Hepatocyte (in vitro differentiated cells): ENCODE measurements around the gene PRRT1B. TPM values are rescaled to one million over a fixed set of nuclear protein-coding genes. Genes with fewer than 3 reads are reported as not detected.

Source experiments
- DNase-seq: peaks from one replicate; pipeline ENCODE4 v3.0.0-alpha.2; 2016; ENCODE audit warnings: low spot score
- H2AFZ ChIP-seq: fragments of 200-600 bp; sonication (generic); 2 replicates; pipeline ENCODE4 v1.6.0; 2016; ENCODE audit warnings: antibody characterized with exemption, mild to moderate bottlenecking
- H3K27ac ChIP-seq: fragments of 200-600 bp; sonication (generic); 2 replicates; pipeline ENCODE4 v1.5.1; 2016; ENCODE audit warnings: mild to moderate bottlenecking
- H3K27me3 ChIP-seq: fragments of 200-600 bp; sonication (generic); 2 replicates; pipeline ENCODE4 v1.6.1; 2016
- H3K36me3 ChIP-seq: fragments of 200-600 bp; sonication (generic); replicated peaks from 2 replicates; pipeline ENCODE4 v1.5.1; 2016; ENCODE audit warnings: low read depth; ENCODE audit not compliant: insufficient read depth
- H3K4me1 ChIP-seq: fragments of 200-600 bp; sonication (generic); 2 replicates; pipeline ENCODE4 v1.5.1; 2016; ENCODE audit warnings: mild to moderate bottlenecking, moderate library complexity; ENCODE audit not compliant: insufficient read depth
- H3K4me2 ChIP-seq: fragments of 200-600 bp; sonication (generic); 2 replicates; pipeline ENCODE4 v1.6.0; 2016
- H3K4me3 ChIP-seq: fragments of 200-600 bp; sonication (generic); 2 replicates; pipeline ENCODE4 v1.5.1; 2016; ENCODE audit warnings: mild to moderate bottlenecking
- H3K79me2 ChIP-seq: fragments of 200-600 bp; sonication (generic); 2 replicates; pipeline ENCODE4 v1.6.0; 2017; ENCODE audit warnings: mild to moderate bottlenecking
- H3K9me2 ChIP-seq: fragments of 200-600 bp; sonication (generic); replicated peaks from 2 replicates; pipeline ENCODE4 v1.6.0; 2017; ENCODE audit warnings: mild to moderate bottlenecking; ENCODE audit not compliant: insufficient read depth
- H3K9me3 ChIP-seq: fragments of 200-600 bp; sonication (generic); 2 replicates; pipeline ENCODE4 v1.5.1; 2016; ENCODE audit warnings: low read depth, mild to moderate bottlenecking
- H4K20me1 ChIP-seq: fragments of 200-600 bp; sonication (generic); 2 replicates; pipeline ENCODE4 v1.6.0; 2016; ENCODE audit warnings: mild to moderate bottlenecking; ENCODE audit not compliant: insufficient read depth, poor library complexity, severe bottlenecking
- EZH2 ChIP-seq: fragments of 200-600 bp; sonication (generic); IDR thresholded peaks from 2 replicates; pipeline ENCODE4 v1.6.1; 2016; ENCODE audit warnings: antibody characterized with exemption, mild to moderate bottlenecking, borderline replicate concordance
- EZH2phosphoT487 ChIP-seq: fragments of 200-600 bp; sonication (generic); IDR thresholded peaks from one replicate; pipeline ENCODE4 v1.6.1; 2018; ENCODE audit warnings: antibody characterized with exemption, mild to moderate bottlenecking, low read depth, moderate library complexity; ENCODE audit not compliant: unreplicated experiment, severe bottlenecking
- WGBS: methylation state at CpG from one replicate; pipeline ENCODE4 v1.1.6; 2016; ENCODE audit warnings: low lambda C conversion rate; ENCODE audit errors: missing lambda C conversion rate; 5-methylcytosine and 5-hydroxymethylcytosine counted together
- polyA plus RNA-seq: library from polyadenylated mRNA; unstranded; fragments of >200 nt; fragmentation: Nextera tagmentation; extraction: Ambion mirVana; gene quantifications from 2 replicates; pipeline ENCODE4 v1.2.1, GENCODE V29; 2016
- total RNA-seq: library from RNA; depleted of rRNA; stranded (reverse); fragments of >200 nt; gene quantifications from 2 replicates; pipeline ENCODE4 v1.2.3, GENCODE V29; 2014
- TF ChIP-seq, protein P1 (sequence below): fragments of 200-600 bp; sonication (generic); IDR thresholded peaks from 2 replicates; pipeline ENCODE4 v1.5.1; 2016; ENCODE audit warnings: antibody characterized with exemption, mild to moderate bottlenecking; ENCODE audit not compliant: poor library complexity

Gene PRRT1B
- total and polyA plus RNA-seq, 2 experiments from 2014 or later, result 0.17 to 1.4 TPM

DNA sequence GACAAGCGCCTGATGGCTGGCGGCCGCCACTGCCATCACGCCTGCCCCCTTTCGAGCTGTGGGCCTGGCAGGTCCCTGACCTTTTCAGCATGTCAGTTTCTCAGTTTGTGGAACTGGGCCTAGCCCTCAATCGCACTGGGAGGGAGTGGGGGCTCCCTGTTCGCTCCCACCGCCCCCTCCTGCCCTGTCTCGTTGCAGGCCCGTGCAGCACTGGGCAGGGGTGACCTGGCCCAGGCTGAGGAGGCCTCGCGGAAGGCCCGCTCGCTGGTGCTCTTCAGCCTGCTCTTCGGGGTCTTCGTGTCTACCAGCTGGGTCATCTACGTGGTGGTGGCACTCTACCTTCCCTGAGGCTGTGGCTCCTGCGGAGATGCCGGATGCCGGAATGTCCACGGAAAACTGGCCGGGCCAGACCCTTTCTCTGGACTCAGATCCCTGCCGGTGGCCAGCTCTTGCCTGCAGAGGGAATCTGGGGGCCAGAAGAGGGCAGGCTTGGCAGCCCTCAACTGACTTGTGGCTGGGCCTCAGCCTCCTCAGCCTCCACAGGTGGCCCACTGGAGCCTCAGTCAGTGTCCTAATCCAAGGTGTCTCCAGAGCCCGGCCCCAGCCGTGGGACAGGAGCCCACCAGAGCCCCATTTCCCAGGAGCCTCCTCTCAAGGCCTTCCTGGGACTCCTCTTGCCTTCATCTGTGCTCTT is 12.7 kb downstream of the PRRT1B start:
- Histone ChIP-seq H3K36me3 (no peaks in the 10 kb centered on the region), H3K79me2 (no peaks in the 10 kb centered on the region), H3K9me3 (no peaks in the 10 kb centered on the region), H3K27me3 (peaks cover 30% of the 10 kb centered on the region), H3K27ac (no peak overlapping the region), H3K4me1 (peaks cover 4% of the 10 kb centered on the region), H2AFZ (no peak overlapping the region), H3K4me2 (no peak overlapping the region), H4K20me1 (no peaks in the 10 kb centered on the region), H3K9me2 (no peaks in the 10 kb centered on the region), H3K4me3 (no peak overlapping the region)
- no peak for DNase-seq
- 91% methylated on average over 25 of the region's 25 CpGs for WGBS
- TF ChIP-seq EZH2 (no peak), EZH2phosphoT487 (no peak)
- TF ChIP-seq, protein P1, sequence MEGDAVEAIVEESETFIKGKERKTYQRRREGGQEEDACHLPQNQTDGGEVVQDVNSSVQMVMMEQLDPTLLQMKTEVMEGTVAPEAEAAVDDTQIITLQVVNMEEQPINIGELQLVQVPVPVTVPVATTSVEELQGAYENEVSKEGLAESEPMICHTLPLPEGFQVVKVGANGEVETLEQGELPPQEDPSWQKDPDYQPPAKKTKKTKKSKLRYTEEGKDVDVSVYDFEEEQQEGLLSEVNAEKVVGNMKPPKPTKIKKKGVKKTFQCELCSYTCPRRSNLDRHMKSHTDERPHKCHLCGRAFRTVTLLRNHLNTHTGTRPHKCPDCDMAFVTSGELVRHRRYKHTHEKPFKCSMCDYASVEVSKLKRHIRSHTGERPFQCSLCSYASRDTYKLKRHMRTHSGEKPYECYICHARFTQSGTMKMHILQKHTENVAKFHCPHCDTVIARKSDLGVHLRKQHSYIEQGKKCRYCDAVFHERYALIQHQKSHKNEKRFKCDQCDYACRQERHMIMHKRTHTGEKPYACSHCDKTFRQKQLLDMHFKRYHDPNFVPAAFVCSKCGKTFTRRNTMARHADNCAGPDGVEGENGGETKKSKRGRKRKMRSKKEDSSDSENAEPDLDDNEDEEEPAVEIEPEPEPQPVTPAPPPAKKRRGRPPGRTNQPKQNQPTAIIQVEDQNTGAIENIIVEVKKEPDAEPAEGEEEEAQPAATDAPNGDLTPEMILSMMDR, result no peak

DNA sequence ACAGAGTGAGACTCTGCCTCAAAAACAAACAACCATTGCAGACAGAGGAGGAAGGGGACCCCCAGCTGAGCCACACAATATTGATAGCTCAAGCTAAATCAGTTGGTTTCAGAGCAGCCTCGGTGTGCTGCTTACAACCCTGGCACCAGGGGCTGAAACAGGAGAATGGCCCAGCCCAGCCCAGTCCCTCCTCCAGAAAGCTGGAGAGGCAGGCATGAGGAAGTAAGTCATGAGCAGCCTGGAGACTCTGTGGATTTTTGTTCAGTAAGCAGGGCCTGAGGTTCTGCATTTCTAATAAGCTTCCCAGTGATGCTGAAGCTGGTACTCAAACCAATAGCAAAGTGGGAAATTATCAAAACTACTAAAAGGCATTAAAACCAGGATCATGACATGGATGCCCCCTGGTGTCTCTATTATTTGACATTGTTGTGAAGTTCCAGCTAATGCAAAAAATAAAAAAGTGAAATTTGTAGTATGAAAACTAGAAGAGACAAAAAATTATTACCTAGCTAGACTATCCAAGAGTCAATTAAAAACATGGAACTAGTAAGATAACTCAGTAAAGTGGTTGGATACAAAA is 14.2 kb downstream of the PRRT1B start:
- no peaks in the 10 kb centered on the region for H3K9me3 ChIP-seq
- no peaks in the 10 kb centered on the region for H3K36me3 ChIP-seq
- H3K4me1 ChIP-seq, result peaks cover 4% of the 10 kb centered on the region
- TF ChIP-seq EZH2 (no peak), EZH2phosphoT487 (no peak)
- TF ChIP-seq, protein P1, result no peak
- H3K27ac ChIP-seq, result no peak overlapping the region
- H4K20me1 ChIP-seq, result no peaks in the 10 kb centered on the region
- H3K4me3 ChIP-seq, result no peak overlapping the region
- H3K9me2 ChIP-seq, result no peaks in the 10 kb centered on the region
- no peak overlapping the region for H2AFZ ChIP-seq
- H3K27me3 ChIP-seq, result peaks cover 18% of the 10 kb centered on the region
- H3K79me2 ChIP-seq, result no peaks in the 10 kb centered on the region
- H3K4me2 ChIP-seq, result no peak overlapping the region
- no peak for DNase-seq
- 86% methylated on average over 1 of the region's 1 CpG for WGBS

DNA sequence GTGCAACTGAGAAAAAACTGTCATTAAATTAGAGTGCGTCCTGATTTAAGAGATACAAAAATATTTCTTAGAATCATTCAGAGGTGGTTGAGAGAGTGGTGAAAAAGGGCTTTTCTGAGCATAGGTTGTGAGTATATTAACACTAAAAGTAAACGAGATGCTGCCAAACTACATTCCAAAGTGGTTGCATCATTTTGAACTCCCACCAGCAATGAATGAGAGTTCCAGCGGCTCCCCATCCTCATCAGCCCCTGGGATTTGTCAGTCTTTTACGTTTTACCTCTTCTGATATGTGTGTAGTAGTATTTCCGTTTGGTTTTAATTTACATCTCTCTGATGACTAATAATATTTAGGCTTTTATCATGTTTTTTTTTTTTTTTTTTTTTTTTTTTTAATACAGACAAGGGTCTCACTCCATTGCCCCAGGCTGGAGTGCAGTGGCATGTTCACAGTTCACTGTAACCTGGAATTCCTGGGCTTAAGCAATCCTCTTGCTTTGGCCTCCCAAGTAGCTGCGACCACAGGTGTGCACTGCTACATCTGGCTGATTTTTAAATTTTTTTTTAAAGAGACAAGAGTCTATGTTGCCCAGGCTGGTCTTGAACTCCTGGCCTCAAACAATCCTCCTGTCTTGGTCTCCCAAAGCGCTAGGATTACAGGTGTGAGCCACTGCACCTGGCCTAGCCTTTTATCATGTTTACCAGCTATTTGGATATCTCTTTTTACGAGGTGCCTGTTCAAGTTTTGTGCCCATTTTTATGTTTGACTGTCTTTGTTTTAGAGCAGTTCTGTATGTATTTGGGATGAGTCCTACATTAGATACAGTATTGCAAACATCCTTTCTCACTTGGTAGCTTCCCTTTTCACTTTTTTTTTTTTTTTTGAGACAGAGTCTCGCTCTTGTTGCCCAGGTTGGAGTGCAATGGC is 17.0 kb downstream of the PRRT1B start:
- no peak for DNase-seq
- WGBS, result 56% methylated on average over 8 of the region's 9 CpGs
- Histone ChIP-seq H3K9me3 (no peaks in the 10 kb centered on the region), H4K20me1 (no peaks in the 10 kb centered on the region), H3K79me2 (no peaks in the 10 kb centered on the region), H3K27me3 (no peaks in the 10 kb centered on the region), H3K4me1 (peaks cover 4% of the 10 kb centered on the region), H2AFZ (no peak overlapping the region), H3K36me3 (no peaks in the 10 kb centered on the region), H3K4me3 (no peak overlapping the region), H3K4me2 (peak overlapping the region; percentile 58), H3K9me2 (no peaks in the 10 kb centered on the region), H3K27ac (peak overlapping the region; percentile 50)
- TF ChIP-seq EZH2, result no peak
- TF ChIP-seq, protein P1, result no peak
- TF ChIP-seq EZH2phosphoT487, result no peak
